ENCODE measurements around the gene CDK12.

The CDK12 gene

GRCh38 chr17:39566094-39566850, 105.0 kb downstream of the CDK12 start:
- Histone ChIP-seq H3K4me3 (replicated peaks; ENCODE audit: low read depth, low read length) (no peak overlapping the region), H3K27me3 (replicated peaks; ENCODE audit: control insufficient read depth, insufficient read depth, low read length) (no peaks in the 10 kb centered on the region), H3K36me3 (ENCODE audit: control insufficient read depth, insufficient read depth, low read length) (peaks cover 13% of the 10 kb centered on the region)
- no peak for TF ChIP-seq CTCF (IDR thresholded peaks at IDR 0.05; ENCODE audit: insufficient read depth, low read length, poor library complexity, severe bottlenecking)
- no peak for DNase-seq (ENCODE audit: extremely low read depth, insufficient read length)

- Histone ChIP-seq H3K36me3 (ENCODE audit: control insufficient read depth, insufficient read depth, low read length) (peaks cover 13% of the 10 kb centered on the region), H3K4me3 (replicated peaks; ENCODE audit: low read depth, low read length) (no peak overlapping the region), H3K27me3 (replicated peaks; ENCODE audit: control insufficient read depth, insufficient read depth, low read length) (no peaks in the 10 kb centered on the region)
- no peak for TF ChIP-seq CTCF (IDR thresholded peaks at IDR 0.05; ENCODE audit: insufficient read depth, low read length, poor library complexity, severe bottlenecking)
- no peak for DNase-seq (ENCODE audit: extremely low read depth, insufficient read length)
Measured at GRCh38 chr17:39568702-39569101, 107.4 kb downstream of the CDK12 start.

GRCh38 chr17:39569126-39569525, 107.8 kb downstream of the CDK12 start:
- Histone ChIP-seq H3K27me3 (replicated peaks; ENCODE audit: control insufficient read depth, insufficient read depth, low read length) (no peaks in the 10 kb centered on the region), H3K36me3 (ENCODE audit: control insufficient read depth, insufficient read depth, low read length) (peaks cover 13% of the 10 kb centered on the region), H3K4me3 (replicated peaks; ENCODE audit: low read depth, low read length) (no peak overlapping the region)
- no peak for TF ChIP-seq CTCF (IDR thresholded peaks at IDR 0.05; ENCODE audit: insufficient read depth, low read length, poor library complexity, severe bottlenecking)
- no peak for DNase-seq (ENCODE audit: extremely low read depth, insufficient read length)

GRCh38 chr17:39572121-39572520, 110.8 kb downstream of the CDK12 start:
- peaks cover 5% of the 10 kb centered on the region for H3K36me3 ChIP-seq (ENCODE audit: control insufficient read depth, insufficient read depth, low read length)
- H3K4me3 ChIP-seq (replicated peaks; ENCODE audit: low read depth, low read length): no peak overlapping the region
- DNase-seq (ENCODE audit: extremely low read depth, insufficient read length): no peak
- no peaks in the 10 kb centered on the region; the same call in 1 of the 2 replicates for H3K27me3 ChIP-seq (replicated peaks; ENCODE audit: control insufficient read depth, insufficient read depth, low read length)
- TF ChIP-seq CTCF (IDR thresholded peaks at IDR 0.05; ENCODE audit: insufficient read depth, low read length, poor library complexity, severe bottlenecking): no peak

- 0 out of 2 replicates have a peak, but pooled peaks cover 3% of the 10 kb centered on the region for H3K36me3 ChIP-seq (ENCODE audit: control insufficient read depth, insufficient read depth, low read length)
- no peak for TF ChIP-seq CTCF (IDR thresholded peaks at IDR 0.05; ENCODE audit: insufficient read depth, low read length, poor library complexity, severe bottlenecking)
- H3K27me3 ChIP-seq (replicated peaks; ENCODE audit: control insufficient read depth, insufficient read depth, low read length): no peaks in the 10 kb centered on the region; the same call in 1 of the 2 replicates
- DNase-seq (ENCODE audit: extremely low read depth, insufficient read length): peak; percentile 40
- H3K4me3 ChIP-seq (replicated peaks; ENCODE audit: low read depth, low read length): peak overlapping the region; percentile 43
Measured at GRCh38 chr17:39573447-39574298, 112.4 kb downstream of the CDK12 start.
